OCI-LY1 (cell line): ENCODE measurements around the gene GPR158.

Experiments
- CTCF ChIP-seq: fragments of 200-600 bp; sonication (generic), shearing (Covaris generic); IDR thresholded peaks from 2 replicates; pipeline ENCODE4 v1.5.1; 2017; ENCODE audit warnings: mild to moderate bottlenecking, antibody characterized with exemption, low read length, moderate library complexity, mixed read lengths
- EZH2 ChIP-seq: fragments of 200-600 bp; sonication (generic), shearing (Covaris generic); IDR thresholded peaks from 2 replicates; pipeline ENCODE4 v1.8.0; 2017; ENCODE audit warnings: borderline replicate concordance, mixed run types, mild to moderate bottlenecking, antibody characterized with exemption, low read length, moderate library complexity, mixed read lengths

- TF ChIP-seq EZH2 (no peak), CTCF (no peak)
Observed at GRCh38 chr10:25633542-25633941, 458.7 kb downstream of the GPR158 start.
